Measurements from ENCODE around the gene CNGA2. TPM values are rescaled to one million over a fixed set of nuclear protein-coding genes. Genes with fewer than 3 reads are reported as not detected.

CNGA2 gene
- polyA plus RNA-seq, 4 donors: not detected

DNA sequence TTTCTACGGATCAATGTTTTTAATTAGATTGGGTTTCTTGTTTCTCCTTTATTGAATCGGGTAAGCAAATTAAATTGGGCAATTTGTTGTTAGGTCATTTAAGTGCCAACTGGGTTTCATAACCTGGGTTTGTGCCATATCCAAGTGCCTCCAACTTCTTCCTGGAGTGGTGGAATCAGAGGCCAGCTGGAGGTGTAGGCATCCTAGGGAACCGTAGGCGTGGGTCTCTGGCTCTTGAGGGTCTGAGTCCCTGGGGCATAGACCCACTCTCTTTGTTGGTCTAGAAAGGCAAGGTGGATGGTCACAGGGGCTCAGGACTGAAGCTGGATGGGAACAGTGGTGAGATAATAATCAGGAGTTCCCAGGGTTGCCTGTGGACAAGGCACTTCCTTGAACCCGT, 18.3 kb downstream of the CNGA2 start:
- Histone ChIP-seq H3K27ac (ENCODE audit: low read depth in 1 of 3, low read length in 2 of 3) (no peak overlapping the region), H3K27me3 (ENCODE audit: control insufficient read depth in 3 of 3, insufficient read depth in 3 of 3, low read length in 3 of 3) (no peaks in the 10 kb centered on the region), H3K9me3 (ENCODE audit: control insufficient read depth in 2 of 2, insufficient read depth in 1 of 2, low read depth in 1 of 2, low read length in 1 of 2) (no peaks in the 10 kb centered on the region), H3K4me1 (ENCODE audit: control insufficient read depth in 3 of 3, insufficient read depth in 2 of 3, low read depth in 1 of 3, low read length in 2 of 3) (no peaks in the 10 kb centered on the region), H3K36me3 (ENCODE audit: control insufficient read depth in 3 of 3, insufficient read depth in 2 of 3, low read depth in 1 of 3, low read length in 3 of 3) (no peaks in the 10 kb centered on the region), H3K4me3 (ENCODE audit: low read depth in 1 of 3, low read length in 3 of 3) (no peak overlapping the region)
- WGBS, 3 donors: 36 to 66% (median 55%) methylated on average over 5 of the region's 5 CpGs
- DNase-seq (no peak), FAIRE-seq (no peak)

DNA sequence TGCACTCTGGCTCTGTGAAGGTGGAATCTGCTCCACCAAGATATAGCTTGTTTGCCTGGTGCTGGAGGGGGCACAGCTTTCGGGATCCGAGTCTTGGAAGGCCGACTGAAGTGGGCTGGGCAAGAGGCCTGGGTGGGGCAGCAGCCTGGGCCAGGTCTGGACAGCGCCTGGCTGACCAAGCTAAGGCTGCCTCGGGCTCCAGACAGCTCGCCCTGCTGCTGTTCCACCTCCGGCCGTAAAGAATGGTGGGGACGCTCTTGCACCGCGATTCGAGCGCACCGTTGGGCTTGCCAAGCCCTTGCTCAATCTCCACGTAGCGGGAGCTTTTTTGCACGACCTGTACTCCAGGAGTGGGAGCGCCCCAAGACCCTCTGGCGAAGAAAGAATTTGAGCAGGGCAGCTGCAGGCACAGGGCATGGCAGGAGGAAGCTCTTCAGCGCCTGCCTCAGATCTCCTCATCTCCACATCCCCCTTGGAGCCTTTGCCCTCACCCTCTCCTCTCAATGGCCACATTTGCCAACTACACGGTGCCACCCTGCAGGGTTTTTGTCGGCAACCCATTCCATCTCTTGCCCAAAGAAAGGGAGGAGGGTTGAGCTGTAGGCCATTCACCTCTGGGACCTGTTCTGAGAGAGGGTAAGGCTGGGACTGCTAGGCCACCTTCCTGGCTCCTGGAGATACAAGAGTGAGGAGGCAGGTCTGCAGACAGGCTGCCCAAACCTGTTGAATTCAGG, 18.9 kb downstream of the CNGA2 start:
- 3 to 15% (median 14%) methylated on average over 20 to 22 of the region's 22 CpGs for WGBS, 3 donors
- Histone ChIP-seq H3K27me3 (ENCODE audit: control insufficient read depth in 3 of 3, insufficient read depth in 3 of 3, low read length in 3 of 3) (no peaks in the 10 kb centered on the region), H3K36me3 (ENCODE audit: control insufficient read depth in 3 of 3, insufficient read depth in 2 of 3, low read depth in 1 of 3, low read length in 3 of 3) (no peaks in the 10 kb centered on the region), H3K27ac (ENCODE audit: low read depth in 1 of 3, low read length in 2 of 3) (no peak overlapping the region), H3K4me1 (ENCODE audit: control insufficient read depth in 3 of 3, insufficient read depth in 2 of 3, low read depth in 1 of 3, low read length in 2 of 3) (no peaks in the 10 kb centered on the region), H3K9me3 (ENCODE audit: control insufficient read depth in 2 of 2, insufficient read depth in 1 of 2, low read depth in 1 of 2, low read length in 1 of 2) (no peaks in the 10 kb centered on the region), H3K4me3 (ENCODE audit: low read depth in 1 of 3, low read length in 3 of 3) (no peak overlapping the region)
- FAIRE-seq (no peak), DNase-seq (peak; percentile 29 to 31)

DNA sequence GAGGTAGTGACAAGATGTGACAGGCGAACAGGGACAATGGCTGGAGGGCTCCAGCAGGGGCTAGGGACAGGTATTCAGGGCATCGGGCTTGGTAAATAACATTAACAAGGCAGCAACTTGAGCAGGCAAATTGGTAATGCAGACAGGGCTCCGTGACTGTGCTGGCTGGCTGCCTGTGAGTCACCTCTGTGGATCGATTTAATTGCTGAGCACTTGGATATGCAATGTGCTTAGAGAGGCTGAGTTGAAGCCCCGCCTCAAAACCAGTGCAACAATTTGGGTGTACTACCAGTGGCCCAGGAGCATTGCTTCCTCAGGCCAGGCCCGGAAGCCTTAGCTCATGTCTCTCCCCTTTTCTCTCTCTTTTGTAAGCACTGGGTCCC, 19.5 kb downstream of the CNGA2 start:
- H3K27me3 ChIP-seq (ENCODE audit: control insufficient read depth in 3 of 3, insufficient read depth in 3 of 3, low read length in 3 of 3): no peaks in the 10 kb centered on the region
- no peaks in the 10 kb centered on the region for H3K36me3 ChIP-seq (ENCODE audit: control insufficient read depth in 3 of 3, insufficient read depth in 2 of 3, low read depth in 1 of 3, low read length in 3 of 3)
- no peak overlapping the region for H3K27ac ChIP-seq (ENCODE audit: low read depth in 1 of 3, low read length in 2 of 3)
- peak in 1 of 2 donors; percentile 2 for DNase-seq
- FAIRE-seq: no peak
- H3K9me3 ChIP-seq (ENCODE audit: control insufficient read depth in 2 of 2, insufficient read depth in 1 of 2, low read depth in 1 of 2, low read length in 1 of 2): no peaks in the 10 kb centered on the region
- 29 to 59% (median 37%) methylated on average over 6 of the region's 6 CpGs for WGBS, 3 donors
- no peaks in the 10 kb centered on the region for H3K4me1 ChIP-seq (ENCODE audit: control insufficient read depth in 3 of 3, insufficient read depth in 2 of 3, low read depth in 1 of 3, low read length in 2 of 3)
- no peak overlapping the region for H3K4me3 ChIP-seq (ENCODE audit: low read depth in 1 of 3, low read length in 3 of 3)

DNA sequence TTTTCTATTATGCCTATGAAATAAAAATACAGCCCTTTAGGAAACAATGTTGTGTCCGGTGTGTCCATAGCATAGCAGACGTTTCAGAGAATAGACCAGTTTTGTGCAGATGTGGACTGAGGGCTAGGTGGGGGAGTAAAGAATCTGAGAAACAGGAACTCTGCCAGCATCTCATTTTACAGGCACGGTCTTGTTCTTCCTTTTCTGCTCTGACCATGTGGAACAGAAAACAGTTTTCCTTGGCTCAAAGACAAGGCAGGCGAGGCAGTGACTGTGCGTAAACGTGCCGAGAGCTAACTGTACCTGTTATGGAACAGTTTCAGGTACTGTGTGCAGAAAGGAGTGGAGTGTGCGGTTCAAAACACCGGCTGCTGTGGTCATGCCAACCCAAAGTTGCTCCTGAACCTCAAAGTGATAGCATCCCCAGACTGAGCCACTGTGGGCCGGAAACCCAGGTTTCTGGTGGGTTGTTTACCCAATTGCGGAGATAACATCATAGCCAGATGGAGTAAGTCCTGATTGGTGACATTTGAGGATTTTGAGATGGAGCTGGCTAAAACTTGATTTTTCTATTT, 20.2 kb downstream of the CNGA2 start:
- Histone ChIP-seq H3K4me3 (ENCODE audit: low read depth in 1 of 3, low read length in 3 of 3) (no peak overlapping the region), H3K4me1 (ENCODE audit: control insufficient read depth in 3 of 3, insufficient read depth in 2 of 3, low read depth in 1 of 3, low read length in 2 of 3) (no peaks in the 10 kb centered on the region), H3K36me3 (ENCODE audit: control insufficient read depth in 3 of 3, insufficient read depth in 2 of 3, low read depth in 1 of 3, low read length in 3 of 3) (no peaks in the 10 kb centered on the region), H3K27ac (ENCODE audit: low read depth in 1 of 3, low read length in 2 of 3) (no peak overlapping the region), H3K27me3 (ENCODE audit: control insufficient read depth in 3 of 3, insufficient read depth in 3 of 3, low read length in 3 of 3) (no peaks in the 10 kb centered on the region), H3K9me3 (ENCODE audit: control insufficient read depth in 2 of 2, insufficient read depth in 1 of 2, low read depth in 1 of 2, low read length in 1 of 2) (no peaks in the 10 kb centered on the region)
- DNase-seq: no peak
- 75 to 78% (median 76%) methylated on average over 11 of the region's 11 CpGs for WGBS, 3 donors
- FAIRE-seq: no peak

GRCh38 chrX:151759041-151759708, 24.6 kb downstream of the CNGA2 start:
- no peaks in the 10 kb centered on the region for H3K4me1 ChIP-seq (ENCODE audit: control insufficient read depth in 3 of 3, insufficient read depth in 2 of 3, low read depth in 1 of 3, low read length in 2 of 3)
- 76 to 90% (median 86%) methylated on average over 11 of the region's 11 CpGs for WGBS, 3 donors
- FAIRE-seq: no peak
- no peaks in the 10 kb centered on the region for H3K27me3 ChIP-seq (ENCODE audit: control insufficient read depth in 3 of 3, insufficient read depth in 3 of 3, low read length in 3 of 3)
- H3K27ac ChIP-seq (ENCODE audit: low read depth in 1 of 3, low read length in 2 of 3): no peak overlapping the region
- H3K36me3 ChIP-seq (ENCODE audit: control insufficient read depth in 3 of 3, insufficient read depth in 2 of 3, low read depth in 1 of 3, low read length in 3 of 3): no peaks in the 10 kb centered on the region
- DNase-seq: no peak
- no peaks in the 10 kb centered on the region for H3K9me3 ChIP-seq (ENCODE audit: control insufficient read depth in 2 of 2, insufficient read depth in 1 of 2, low read depth in 1 of 2, low read length in 1 of 2)
- H3K4me3 ChIP-seq (ENCODE audit: low read depth in 1 of 3, low read length in 3 of 3): no peak overlapping the region

DNA sequence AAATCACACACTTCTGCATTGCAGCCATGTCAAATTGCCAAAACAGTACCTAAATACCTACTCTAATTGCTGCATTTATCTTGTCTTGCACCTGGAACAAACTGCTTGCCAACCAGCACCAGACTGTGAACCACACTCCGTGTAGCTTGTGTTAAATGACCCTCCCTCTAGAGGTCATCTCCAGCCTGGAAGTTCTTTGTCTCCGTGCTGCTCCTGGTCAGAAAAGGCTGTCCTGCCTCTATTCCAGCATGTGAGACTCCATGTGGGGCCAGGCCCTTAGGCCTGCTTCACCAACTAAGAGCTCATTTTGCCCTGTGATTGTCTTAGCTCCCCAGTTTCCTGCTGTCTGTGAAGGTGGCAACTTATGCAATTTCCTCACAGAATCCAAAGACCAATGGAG, 28.3 kb downstream of the CNGA2 start:
- FAIRE-seq: no peak
- Histone ChIP-seq H3K27me3 (ENCODE audit: control insufficient read depth in 3 of 3, insufficient read depth in 3 of 3, low read length in 3 of 3) (no peaks in the 10 kb centered on the region), H3K9me3 (ENCODE audit: control insufficient read depth in 2 of 2, insufficient read depth in 1 of 2, low read depth in 1 of 2, low read length in 1 of 2) (no peaks in the 10 kb centered on the region), H3K36me3 (ENCODE audit: control insufficient read depth in 3 of 3, insufficient read depth in 2 of 3, low read depth in 1 of 3, low read length in 3 of 3) (no peaks in the 10 kb centered on the region), H3K4me3 (ENCODE audit: low read depth in 1 of 3, low read length in 3 of 3) (no peak overlapping the region), H3K4me1 (ENCODE audit: control insufficient read depth in 3 of 3, insufficient read depth in 2 of 3, low read depth in 1 of 3, low read length in 2 of 3) (no peaks in the 10 kb centered on the region), H3K27ac (ENCODE audit: low read depth in 1 of 3, low read length in 2 of 3) (no peak overlapping the region)
- WGBS, 3 donors: 34 to 39% (median 38%) methylated on average over 2 of the region's 2 CpGs
- no peak for DNase-seq

GRCh38 chrX:151763711-151764110, 29.2 kb downstream of the CNGA2 start:
- H3K36me3 ChIP-seq (ENCODE audit: control insufficient read depth in 3 of 3, insufficient read depth in 2 of 3, low read depth in 1 of 3, low read length in 3 of 3): no peaks in the 10 kb centered on the region
- WGBS, 3 donors: 79 to 92% (median 92%) methylated on average over 8 of the region's 8 CpGs
- H3K4me1 ChIP-seq (ENCODE audit: control insufficient read depth in 3 of 3, insufficient read depth in 2 of 3, low read depth in 1 of 3, low read length in 2 of 3): no peaks in the 10 kb centered on the region
- no peak overlapping the region for H3K4me3 ChIP-seq (ENCODE audit: low read depth in 1 of 3, low read length in 3 of 3)
- no peak for DNase-seq
- no peaks in the 10 kb centered on the region for H3K27me3 ChIP-seq (ENCODE audit: control insufficient read depth in 3 of 3, insufficient read depth in 3 of 3, low read length in 3 of 3)
- no peak for FAIRE-seq
- no peaks in the 10 kb centered on the region for H3K9me3 ChIP-seq (ENCODE audit: control insufficient read depth in 2 of 2, insufficient read depth in 1 of 2, low read depth in 1 of 2, low read length in 1 of 2)
- H3K27ac ChIP-seq (ENCODE audit: low read depth in 1 of 3, low read length in 2 of 3): no peak overlapping the region

GRCh38 chrX:151765026-151765425, 30.5 kb downstream of the CNGA2 start:
- H3K27ac ChIP-seq (ENCODE audit: low read depth in 1 of 3, low read length in 2 of 3): no peak overlapping the region
- 72 to 86% (median 74%) methylated on average over 2 of the region's 2 CpGs for WGBS, 3 donors
- H3K4me3 ChIP-seq (ENCODE audit: low read depth in 1 of 3, low read length in 3 of 3): no peak overlapping the region
- H3K27me3 ChIP-seq (ENCODE audit: control insufficient read depth in 3 of 3, insufficient read depth in 3 of 3, low read length in 3 of 3): no peaks in the 10 kb centered on the region
- FAIRE-seq: no peak
- no peak for DNase-seq
- H3K9me3 ChIP-seq (ENCODE audit: control insufficient read depth in 2 of 2, insufficient read depth in 1 of 2, low read depth in 1 of 2, low read length in 1 of 2): no peaks in the 10 kb centered on the region
- no peaks in the 10 kb centered on the region for H3K4me1 ChIP-seq (ENCODE audit: control insufficient read depth in 3 of 3, insufficient read depth in 2 of 3, low read depth in 1 of 3, low read length in 2 of 3)
- no peaks in the 10 kb centered on the region for H3K36me3 ChIP-seq (ENCODE audit: control insufficient read depth in 3 of 3, insufficient read depth in 2 of 3, low read depth in 1 of 3, low read length in 3 of 3)
